NCI-H187 (cell line): ENCODE measurements around the gene ZNF593.

Experiments used
- DNase-seq, 2 experiments: peaks; one replicate each; lab custom pipeline; 2025; lab: John Stamatoyannopoulos, UW

ZNF593 gene

DNA sequence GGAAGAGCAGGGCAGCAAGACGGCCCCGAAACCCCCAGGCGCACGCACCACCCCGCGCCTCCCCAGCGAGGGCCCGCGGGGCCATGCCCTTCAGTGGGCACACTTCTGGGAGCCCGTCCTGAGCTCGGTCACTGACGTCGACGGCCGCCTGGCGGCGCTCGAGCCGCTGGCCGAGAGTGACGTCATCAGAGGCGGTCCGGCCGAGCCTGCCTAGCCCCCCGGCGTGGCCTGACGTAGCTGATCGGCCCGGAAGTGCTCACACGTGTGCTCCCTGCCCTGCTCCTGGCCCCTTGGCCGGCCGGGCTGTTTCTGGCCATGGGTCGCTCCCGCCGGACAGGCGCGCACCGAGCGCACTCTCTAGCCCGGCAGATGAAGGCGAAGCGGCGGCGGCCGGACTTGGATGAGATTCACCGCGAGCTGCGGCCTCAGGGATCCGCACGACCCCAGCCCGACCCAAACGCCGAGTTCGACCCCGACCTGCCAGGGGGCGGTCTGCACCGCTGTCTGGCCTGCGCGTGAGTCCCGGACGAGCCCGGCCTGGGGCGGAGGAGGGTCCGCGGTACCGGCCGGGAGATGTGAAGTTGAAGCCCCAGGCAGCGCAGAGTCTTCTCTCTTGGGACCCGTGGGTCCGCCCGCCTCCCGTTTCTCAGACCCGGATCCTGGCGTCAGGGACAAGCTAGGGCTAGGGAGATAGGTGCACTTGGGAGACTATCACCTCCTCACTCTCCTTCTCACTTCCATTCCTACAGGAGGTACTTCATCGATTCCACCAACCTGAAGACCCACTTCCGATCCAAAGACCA is at the start of gene ZNF593:
TSS of gene ZNF593 (plus strand) at position 240 of the 803 bp plus-strand sequence. CDS start at position 316, 76 bp downstream.
- DNase-seq: peak; percentile 41 to 67

DNA sequence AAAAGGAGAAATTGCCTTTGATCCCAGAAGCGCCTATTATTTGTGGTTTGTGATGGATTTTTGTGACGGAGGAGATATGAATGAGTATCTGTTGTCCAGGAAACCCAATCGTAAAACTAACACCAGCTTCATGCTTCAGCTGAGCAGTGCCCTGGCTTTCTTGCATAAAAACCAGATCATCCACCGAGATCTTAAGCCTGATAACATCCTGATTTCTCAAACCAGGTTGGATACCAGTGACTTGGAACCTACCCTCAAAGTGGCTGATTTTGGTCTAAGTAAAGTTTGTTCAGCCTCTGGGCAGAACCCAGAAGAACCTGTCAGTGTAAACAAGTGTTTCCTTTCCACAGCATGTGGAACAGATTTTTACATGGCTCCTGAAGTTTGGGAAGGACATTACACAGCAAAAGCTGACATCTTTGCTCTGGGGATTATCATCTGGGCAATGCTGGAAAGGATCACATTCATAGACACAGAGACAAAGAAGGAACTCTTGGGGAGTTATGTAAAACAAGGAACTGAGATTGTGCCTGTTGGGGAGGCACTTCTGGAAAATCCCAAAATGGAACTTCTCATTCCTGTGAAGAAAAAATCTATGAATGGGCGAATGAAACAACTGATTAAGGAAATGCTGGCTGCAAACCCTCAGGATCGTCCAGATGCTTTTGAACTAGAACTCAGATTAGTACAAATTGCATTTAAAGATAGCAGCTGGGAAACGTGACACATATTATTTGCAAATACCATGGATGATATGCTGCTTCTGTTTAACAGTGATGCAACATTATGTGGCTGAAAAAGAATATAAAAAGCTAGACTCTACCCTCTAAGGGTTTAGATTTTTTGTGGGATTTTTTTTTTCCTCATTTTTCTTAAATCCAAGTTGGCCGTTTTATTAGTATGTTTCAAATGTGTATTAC is 47.6 kb upstream of the ZNF593 start:
- no peak for DNase-seq

DNA sequence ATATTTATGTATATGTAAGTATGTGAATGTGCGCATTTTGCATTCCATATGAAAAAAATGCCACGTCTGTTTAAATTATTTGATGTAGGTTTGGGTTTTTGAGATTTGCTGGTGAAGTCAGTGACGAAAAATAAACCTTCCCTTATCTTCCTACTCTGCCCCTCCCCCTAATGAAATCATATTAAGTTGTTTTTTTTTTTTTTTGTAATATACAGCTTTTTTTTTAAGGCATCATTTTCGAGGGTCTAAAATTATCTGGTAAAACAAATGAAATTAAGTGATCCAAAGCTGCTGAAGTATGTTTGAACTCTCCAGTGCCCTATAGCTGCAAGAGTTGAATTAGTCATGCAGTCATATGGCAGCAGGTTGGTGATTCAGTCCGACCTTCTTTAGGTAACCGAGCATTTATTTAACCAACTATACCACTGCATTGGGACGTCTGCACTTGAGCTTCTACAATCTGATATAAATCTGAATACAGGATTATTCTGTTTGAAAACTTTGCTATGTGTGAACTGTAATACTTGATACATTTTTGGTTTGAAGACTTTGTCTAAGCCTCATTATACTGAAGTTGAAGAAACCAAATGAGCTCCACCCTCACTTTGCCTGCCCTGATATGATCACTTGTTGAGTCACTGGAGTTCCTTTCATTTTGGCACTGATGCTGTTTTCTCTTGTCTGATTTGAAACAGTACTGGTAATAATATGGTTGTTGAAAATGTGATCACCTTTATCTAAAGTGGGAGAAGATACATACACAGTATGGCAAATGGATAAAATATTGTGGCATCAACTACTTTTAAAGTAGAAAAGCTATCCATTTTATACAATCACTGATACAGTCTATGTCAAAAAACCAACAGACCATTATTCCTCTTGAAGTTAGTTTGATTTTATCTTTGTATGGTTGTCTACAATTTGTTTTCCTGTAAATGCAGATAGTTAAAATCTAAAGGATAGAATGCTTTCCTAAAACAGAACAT is 46.4 kb upstream of the ZNF593 start:
- no peak for DNase-seq

DNA sequence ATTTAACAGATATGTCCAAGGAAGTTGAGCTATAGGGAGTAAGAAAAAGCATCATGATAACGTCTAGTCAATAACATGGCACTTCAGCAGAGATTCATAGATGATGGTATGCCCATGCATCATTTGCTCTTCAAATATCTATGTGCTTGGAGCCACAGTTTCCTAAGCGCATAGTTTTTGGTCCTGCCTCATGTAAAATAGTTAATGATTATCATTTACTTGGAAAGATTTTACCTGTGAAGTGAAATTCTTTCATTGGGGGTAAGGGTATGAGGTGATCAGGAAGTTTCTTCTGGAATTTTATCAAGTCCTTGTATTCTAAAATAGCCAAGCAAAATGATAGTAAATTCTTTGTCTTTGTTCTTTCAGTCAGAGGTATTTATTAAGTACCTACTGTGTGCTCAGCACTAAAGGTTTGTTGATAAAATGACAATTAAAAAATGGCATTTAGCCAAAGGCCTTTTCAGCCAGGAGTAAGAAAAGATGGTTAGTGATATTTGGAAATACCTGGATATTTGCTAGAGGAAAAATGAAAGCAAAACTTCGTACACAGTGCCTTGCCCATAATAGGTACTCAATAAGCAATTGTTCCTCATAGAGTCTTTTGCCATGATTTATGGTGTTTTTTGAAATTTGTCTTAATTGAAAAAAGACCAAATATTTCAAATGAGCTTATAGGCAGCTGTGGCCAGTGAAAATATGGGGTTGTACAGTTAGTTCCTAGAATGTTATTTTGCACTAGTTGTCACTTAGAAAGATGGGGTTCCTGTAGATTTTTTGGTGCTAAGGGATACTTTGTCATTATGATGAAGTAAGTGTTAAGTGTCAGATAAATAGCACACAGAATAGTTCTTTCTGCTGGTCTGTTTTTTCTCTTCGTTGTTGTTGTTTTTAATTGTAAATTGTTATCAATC is 45.0 kb upstream of the ZNF593 start:
- DNase-seq: no peak

DNA sequence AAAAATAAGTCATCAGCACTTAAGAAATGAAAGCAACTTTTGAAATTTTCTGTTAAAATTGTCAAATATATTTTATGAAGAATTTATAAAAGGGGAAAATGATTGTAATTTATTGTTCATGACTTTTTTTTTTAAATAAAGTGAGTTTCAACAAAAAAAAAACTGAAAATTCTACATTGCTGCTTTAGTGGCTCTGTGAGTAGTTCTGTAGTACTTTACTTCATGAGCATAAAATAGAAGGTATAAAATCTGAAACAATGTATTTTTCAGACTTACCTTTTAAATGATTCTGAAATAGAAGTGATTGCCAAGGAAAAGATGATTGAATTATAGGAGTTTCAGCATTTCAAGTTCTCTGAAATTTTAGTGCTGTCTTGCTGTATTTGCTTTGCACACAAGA is 44.3 kb upstream of the ZNF593 start:
- no peak for DNase-seq

DNA sequence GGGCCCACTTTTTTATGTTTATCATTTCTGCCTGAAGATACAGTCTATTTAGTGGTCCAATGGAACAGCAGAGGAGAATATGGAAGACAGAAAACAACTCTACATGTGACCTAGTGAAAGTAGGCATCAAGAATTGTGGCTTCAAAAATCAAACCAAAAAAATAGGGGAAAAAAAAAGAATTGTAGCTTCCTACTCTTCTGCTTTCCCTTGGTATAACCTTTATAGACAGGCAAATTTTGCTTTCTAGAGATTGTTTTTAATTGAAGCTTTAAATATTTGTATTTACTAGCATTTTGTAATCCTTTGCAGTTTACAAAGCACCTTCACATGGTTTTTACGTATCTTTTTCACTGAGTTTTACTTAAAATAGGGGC is 43.8 kb upstream of the ZNF593 start:
- no peak for DNase-seq

DNA sequence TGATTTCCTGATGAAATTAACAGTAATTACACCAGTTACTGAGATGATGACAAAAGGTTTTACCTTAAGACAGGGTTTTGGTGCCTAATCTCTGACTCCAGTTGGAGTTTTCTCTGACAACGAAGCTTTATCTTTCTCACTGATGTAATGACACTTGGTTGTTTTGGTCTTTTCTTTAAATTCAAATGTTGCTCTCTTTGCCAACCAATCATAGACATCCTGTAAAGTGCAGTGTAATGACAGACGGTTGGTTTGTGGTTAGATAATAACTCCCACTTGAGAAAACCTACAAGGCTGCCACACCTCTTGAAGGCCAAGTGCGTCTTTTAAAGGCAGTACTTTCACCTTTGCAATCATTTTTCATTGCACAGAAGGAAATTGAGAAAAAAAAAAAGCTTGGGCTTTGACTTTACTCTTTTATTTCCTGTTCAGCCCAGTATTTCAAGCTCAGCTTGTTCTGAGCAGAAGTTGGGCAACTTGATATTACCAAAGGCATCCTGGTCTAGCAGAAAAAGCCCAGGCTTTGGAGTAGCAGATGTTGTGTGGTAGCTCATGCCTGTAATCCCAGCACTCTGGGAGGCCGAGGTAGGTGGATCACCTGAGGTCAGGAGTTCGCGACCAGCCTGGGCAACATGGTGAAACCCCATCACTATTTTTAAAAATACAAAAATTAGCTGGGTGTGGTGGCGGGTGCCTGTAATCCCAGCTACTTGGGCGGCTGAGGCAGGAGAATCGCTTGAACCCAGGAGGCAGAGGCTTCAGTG is 43.2 kb upstream of the ZNF593 start:
- DNase-seq: peak; percentile 84 to 87

DNA sequence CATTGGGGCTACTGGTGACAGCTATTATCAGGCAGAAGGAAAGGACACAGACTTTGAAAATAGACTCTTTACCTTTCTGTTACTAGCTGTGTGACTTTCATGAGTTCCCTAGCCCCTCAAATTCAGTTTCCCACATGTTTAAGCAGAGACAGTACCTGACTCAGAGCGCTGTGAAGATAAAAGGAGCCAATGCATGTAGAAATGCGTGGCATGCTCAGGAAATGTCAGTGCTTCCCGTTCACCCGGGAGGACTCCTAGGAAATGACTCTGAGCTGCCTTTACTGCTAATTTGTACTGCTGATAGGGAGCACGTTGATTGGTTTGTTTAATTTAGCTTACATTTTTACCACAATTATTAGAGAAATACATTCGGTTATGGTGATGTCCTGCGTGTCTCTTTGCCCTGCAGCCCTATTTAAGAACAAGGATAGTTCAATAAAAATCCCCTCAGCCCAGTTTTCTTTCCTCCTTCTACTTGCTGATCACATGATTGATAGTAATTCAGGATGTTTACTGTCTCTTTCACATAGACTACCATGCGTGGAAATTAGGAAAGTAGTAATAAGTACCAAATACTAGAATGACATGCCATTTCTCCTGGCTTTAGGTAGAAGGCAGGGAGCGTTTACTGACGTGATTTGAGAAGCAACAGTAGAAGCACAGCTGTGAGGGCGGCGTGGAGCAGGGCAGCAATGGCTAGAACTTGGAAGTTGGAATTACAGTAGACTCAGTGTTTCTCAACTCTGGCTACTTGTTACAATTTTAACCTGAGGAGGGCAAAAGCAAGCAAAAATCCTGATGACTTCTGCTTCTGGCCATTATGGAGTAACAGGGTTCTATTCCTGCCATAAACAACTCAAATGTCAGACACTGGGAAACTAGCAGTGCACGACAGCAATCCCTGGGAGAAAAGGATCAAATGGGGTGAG is 42.2 kb upstream of the ZNF593 start:
- no peak for DNase-seq

DNA sequence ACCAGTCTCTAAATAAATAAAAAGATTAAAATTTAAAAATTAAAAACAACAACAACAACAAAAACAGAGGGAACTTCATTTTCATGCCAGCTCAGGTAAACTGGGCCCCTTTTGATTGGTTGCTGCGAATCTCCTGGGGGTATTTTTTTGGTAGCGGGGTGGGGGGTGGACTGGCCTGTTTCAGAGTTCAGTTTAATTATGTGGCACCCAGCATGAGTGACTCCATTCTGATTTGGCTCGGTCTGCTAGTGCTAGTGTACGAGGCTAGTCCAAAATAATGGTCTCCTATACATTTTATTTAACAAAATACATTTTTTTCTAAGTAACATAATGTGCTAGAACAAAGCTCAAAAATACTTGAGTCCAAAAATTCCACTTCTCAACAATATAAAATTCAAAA is 39.9 kb upstream of the ZNF593 start:
- no peak for DNase-seq

DNA sequence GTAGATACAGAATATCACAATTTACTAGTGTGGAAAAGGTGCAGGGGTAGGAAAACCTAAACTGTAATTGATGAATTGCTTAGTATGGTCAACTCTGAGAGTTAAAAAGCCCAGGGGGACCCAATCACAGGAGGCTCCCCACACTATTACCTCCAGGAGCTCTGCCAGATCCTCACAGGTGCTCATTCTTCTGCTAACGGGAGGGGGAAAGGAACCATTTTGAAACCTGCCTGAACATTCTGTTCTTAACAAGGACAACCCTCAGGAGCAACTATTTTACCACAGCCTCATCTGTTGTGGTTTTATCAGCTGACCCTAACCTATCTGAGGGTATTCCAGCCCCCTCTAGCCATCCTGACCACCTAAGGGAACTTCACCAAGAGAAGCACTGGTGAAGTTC is 39.0 kb upstream of the ZNF593 start:
- no peak for DNase-seq

DNA sequence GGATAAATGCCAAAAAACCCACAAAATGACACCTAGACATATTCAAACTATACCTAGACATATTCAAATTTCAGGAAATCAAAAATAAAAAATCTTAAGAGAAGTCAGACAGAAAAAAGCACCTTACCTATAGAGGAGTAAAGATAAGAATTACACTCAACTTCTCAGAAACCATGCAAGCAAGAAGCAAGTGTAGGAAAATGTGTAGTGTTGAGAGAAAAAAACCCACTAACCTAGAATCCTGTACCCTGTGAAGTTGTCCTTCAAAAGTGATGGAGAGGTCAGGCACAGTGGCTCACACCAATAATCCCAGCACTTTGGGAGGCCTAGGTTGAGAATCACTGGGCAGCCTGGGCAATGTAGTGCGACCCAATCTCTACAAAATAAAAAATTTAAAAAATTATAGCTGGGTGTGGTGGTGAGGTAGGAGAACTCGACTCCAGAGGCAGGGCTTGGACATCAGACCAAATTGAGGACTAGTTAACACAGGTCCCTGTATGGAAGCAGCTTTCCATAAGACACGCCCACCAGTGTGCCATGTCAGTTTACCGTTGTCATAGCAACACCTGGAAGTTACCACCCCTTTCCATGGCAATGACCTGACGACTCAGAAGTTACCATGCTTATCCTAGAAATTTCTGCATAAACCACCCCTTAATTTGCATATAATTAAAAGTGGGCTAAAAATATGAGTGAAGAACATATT is 37.4 kb upstream of the ZNF593 start:
- DNase-seq: no peak

DNA sequence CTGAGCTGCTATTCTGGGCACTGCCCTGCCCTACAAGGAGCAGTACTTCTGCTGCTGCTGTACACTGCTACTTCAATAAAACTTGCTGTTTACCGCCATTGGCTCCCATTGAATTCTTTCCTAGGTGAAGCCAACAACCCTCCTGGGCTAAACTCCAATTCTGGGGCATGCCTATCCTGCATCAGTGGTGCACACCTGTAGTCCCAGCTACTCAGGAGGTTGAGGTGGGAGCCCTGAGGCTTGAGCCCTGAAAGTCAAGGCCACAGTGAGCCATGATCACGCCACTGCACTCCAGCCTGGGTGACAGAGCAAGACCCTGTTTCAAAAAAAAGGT is 36.9 kb upstream of the ZNF593 start:
- DNase-seq: no peak

DNA sequence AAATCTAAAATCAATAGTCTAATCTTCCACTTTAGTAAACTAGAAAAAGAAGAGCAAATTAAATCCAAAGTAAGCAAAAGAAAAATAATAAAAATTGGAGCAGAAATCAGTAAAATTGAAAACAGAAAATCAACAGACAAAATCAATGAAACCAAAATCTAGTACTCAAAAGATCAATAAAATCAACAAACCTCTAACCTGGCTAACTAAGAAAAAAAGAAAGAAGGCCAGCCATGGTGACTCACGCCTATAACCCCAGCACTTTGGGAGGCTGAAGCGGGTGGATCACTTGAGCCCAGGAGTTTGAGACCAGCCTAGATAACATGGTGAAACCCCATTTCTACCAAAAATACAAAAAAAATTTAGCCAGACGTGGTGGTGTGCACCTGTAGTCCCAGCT is 35.2 kb upstream of the ZNF593 start:
- no peak for DNase-seq

DNA sequence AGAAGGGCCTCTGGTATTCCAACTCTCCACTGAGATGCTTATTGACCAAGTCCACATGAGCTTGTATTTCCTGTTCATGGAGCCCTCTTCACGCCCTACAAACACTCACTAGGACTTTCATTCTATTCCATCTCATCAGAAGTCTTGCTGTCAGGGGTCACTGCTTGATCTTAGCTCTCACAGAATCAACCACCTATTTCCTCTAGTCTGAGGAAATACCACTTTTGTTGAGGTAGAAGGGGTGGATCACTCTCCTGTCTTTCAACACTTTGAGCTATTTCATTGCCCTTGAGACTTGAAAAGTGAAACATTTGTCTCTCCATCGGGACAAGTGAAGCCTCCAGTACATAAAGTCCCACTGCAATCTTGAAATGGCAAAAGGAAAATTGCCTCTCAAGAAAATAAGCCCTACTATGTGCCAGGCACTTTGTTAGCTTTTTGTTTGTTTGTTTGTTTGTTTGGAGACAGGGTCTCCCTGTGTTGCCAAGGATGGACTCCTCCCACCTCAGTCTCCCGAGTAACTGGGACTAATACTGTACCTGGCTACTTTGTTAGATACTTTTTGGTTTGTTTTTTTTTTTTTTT is 30.6 kb upstream of the ZNF593 start:
- no peak for DNase-seq

DNA sequence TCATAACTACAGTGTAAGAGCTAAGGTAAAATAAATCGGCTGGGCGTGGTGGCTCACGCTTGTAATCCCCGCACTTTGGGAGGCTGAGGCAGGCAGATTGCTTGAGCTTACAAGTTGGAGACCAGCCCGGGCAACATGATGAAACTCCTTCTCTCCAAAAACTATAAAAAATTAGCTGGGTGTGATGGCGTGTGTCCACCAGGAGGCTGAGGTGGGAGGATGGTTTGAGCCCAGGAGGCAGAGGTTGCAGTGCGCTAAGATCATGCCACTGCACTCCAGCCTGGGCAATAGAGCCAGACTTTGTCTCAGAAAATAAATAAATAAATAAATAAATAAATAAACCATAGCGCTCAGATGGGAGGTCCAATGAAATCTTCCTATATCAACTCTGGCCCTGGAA is 27.5 kb upstream of the ZNF593 start:
- DNase-seq: no peak

DNA sequence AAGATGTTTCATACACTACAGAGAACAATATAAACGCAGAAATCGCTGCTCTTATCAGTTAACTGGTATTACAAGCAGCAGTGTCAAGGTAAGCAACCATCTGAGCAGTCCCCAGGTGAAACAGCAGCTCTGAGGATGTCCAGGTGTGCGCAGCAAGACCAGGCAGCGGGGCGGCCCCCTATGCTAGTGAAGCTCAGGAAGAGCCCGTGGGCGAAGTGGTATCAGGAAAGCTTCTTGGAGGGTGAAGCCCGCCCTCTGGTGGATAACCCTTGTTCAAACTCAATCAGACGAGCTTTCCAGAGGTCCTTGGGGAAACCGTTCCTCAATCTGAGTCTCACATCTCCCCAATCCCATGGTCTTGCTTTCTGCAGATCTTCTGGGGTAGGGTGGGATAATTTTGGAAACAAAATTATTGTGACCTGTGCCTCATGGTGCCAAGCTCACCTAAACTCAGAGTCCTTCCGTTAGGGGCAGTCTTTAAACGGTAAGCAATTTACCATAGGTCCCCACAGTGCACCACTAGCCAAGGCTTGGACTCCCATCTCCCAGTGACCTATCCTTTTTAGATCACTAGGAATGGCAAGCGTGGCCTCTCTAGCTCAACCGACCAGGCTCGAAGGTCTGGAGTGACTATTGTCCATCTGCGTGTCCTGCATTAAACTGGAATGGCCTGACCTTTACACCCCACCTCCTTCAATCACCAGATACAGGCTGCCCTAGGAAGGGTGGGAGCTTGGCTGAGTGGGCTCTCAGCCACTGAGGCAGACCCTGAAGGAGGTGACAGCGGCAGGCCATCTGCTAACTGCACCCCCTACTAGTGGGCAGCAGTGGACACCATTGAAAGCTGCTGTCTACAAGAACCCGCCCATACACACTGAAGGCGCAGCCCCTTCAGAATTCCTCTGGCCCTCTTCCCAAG is 24.4 kb upstream of the ZNF593 start:
- DNase-seq: peak; percentile 78 to 88

DNA sequence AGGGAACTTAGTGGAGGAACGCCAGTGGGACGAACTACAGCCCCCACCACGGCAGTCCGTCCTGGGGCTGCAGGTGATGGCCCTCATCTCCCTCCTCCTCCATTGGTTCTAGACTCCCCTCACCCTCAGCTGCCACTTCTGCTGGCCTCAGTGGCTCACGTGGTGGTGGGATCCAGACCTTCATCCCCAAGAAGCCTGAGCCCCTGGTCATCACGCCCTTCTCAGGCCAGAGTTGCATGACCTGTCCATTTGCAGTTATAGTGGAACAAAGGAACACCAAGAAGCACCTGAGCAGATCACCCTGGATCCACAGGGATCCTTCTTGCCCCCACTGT is 23.8 kb upstream of the ZNF593 start:
- no peak for DNase-seq
